Mononuclear cell (primary cell): Measurements from ENCODE around the gene FBXL16. TPM values are rescaled to one million over a fixed set of nuclear protein-coding genes. Genes with fewer than 3 reads are reported as not detected.

ENCODE experiments used
- H3K27me3 ChIP-seq: 2 replicates; pipeline ENCODE4 v1.6.0; 2011; ENCODE audit warnings: low read length, control low read depth; ENCODE audit not compliant: insufficient read depth
- H3K4me1 ChIP-seq: 2 replicates; pipeline ENCODE4 v1.5.1; 2011; ENCODE audit warnings: mild to moderate bottlenecking, low read length, control low read depth; ENCODE audit not compliant: insufficient read depth
- H3K4me3 ChIP-seq: 2 replicates; pipeline ENCODE4 v1.5.1; 2011; ENCODE audit warnings: mild to moderate bottlenecking, low read length, moderate library complexity
- H3K9me3 ChIP-seq: 2 replicates; pipeline ENCODE4 v1.5.1; 2011; ENCODE audit warnings: low read depth, mild to moderate bottlenecking, control low read depth, low read length
- total RNA-seq: library from RNA; depleted of rRNA; stranded (reverse); fragments of >200 nt; gene quantifications from one replicate; pipeline ENCODE4 v1.2.3, GENCODE V29; 2012

FBXL16 gene
- total RNA-seq, 1 donor: 1.7 TPM

GRCh38 chr16:728890-729744 lies 23.5 kb upstream of the FBXL16 start:
- H3K4me1 ChIP-seq: peaks cover 15% of the 10 kb centered on the region
- peaks cover 2% of the 10 kb centered on the region for H3K27me3 ChIP-seq
- no peaks in the 10 kb centered on the region for H3K9me3 ChIP-seq
- H3K4me3 ChIP-seq: no peak overlapping the region

- H3K4me3 ChIP-seq: no peak overlapping the region
- H3K27me3 ChIP-seq: peaks cover 2% of the 10 kb centered on the region
- H3K4me1 ChIP-seq: peaks cover 15% of the 10 kb centered on the region
Measured at GRCh38 chr16:728131-728889, 22.7 kb upstream of the FBXL16 start.

GRCh38 chr16:727291-727977 lies 21.8 kb upstream of the FBXL16 start:
- H3K4me3 ChIP-seq: peak overlapping the region; percentile 39
- H3K9me3 ChIP-seq: no peaks in the 10 kb centered on the region
- peaks cover 2% of the 10 kb centered on the region for H3K27me3 ChIP-seq
- H3K4me1 ChIP-seq: peaks cover 15% of the 10 kb centered on the region

More at GRCh38 chr16:728131-728889, 22.7 kb upstream of the FBXL16 start:
- no peaks in the 10 kb centered on the region for H3K9me3 ChIP-seq

GRCh38 chr16:726438-727290 lies 21.1 kb upstream of the FBXL16 start, which contains the start of the genes CCDC78 and HAGHL:
CCDC78 (minus strand) TSS chr16:726443; CDS start chr16:726367, 76 bp downstream.
HAGHL (plus strand) TSS chr16:727106; CDS start chr16:727510, 404 bp downstream.
- Histone ChIP-seq H3K27me3 (peaks cover 2% of the 10 kb centered on the region), H3K4me3 (peak within 1 kb of the TSS; percentile 39), H3K4me1 (peaks cover 20% of the 10 kb centered on the region), H3K9me3 (no peaks in the 10 kb centered on the region)

GRCh38 chr16:726188-726437 lies 20.5 kb upstream of the FBXL16 start:
- Histone ChIP-seq H3K4me3 (no peak overlapping the region), H3K9me3 (no peaks in the 10 kb centered on the region), H3K4me1 (peaks cover 25% of the 10 kb centered on the region)

GRCh38 chr16:725463-726187 lies 20.0 kb upstream of the FBXL16 start:
- Histone ChIP-seq H3K9me3 (no peaks in the 10 kb centered on the region), H3K4me3 (no peak overlapping the region), H3K4me1 (peaks cover 25% of the 10 kb centered on the region), H3K27me3 (peaks cover 2% of the 10 kb centered on the region)

More at GRCh38 chr16:726188-726437, 20.5 kb upstream of the FBXL16 start:
- H3K27me3 ChIP-seq: peaks cover 2% of the 10 kb centered on the region

GRCh38 chr16:725041-725376 lies 19.4 kb upstream of the FBXL16 start:
- H3K4me3 ChIP-seq: no peak overlapping the region
- peaks cover 2% of the 10 kb centered on the region for H3K27me3 ChIP-seq
- H3K9me3 ChIP-seq: no peaks in the 10 kb centered on the region
- H3K4me1 ChIP-seq: peaks cover 32% of the 10 kb centered on the region

GRCh38 chr16:724188-725040 lies 18.8 kb upstream of the FBXL16 start:
- H3K27me3 ChIP-seq: peaks cover 2% of the 10 kb centered on the region
- H3K4me1 ChIP-seq: peaks cover 38% of the 10 kb centered on the region
- no peak overlapping the region for H3K4me3 ChIP-seq
- no peaks in the 10 kb centered on the region for H3K9me3 ChIP-seq

- H3K4me1 ChIP-seq: peaks cover 42% of the 10 kb centered on the region
Measured at GRCh38 chr16:723695-724094, 18.1 kb upstream of the FBXL16 start.

GRCh38 chr16:722835-723633 lies 17.4 kb upstream of the FBXL16 start:
- peaks cover 2% of the 10 kb centered on the region for H3K27me3 ChIP-seq
- H3K4me3 ChIP-seq: no peak overlapping the region
- H3K9me3 ChIP-seq: no peaks in the 10 kb centered on the region
- H3K4me1 ChIP-seq: peaks cover 39% of the 10 kb centered on the region

More at GRCh38 chr16:723695-724094, 18.1 kb upstream of the FBXL16 start:
- Histone ChIP-seq H3K9me3 (no peaks in the 10 kb centered on the region), H3K4me3 (no peak overlapping the region), H3K27me3 (peaks cover 2% of the 10 kb centered on the region)

GRCh38 chr16:721765-722540 lies 16.4 kb upstream of the FBXL16 start:
- peaks cover 32% of the 10 kb centered on the region for H3K4me1 ChIP-seq
- H3K9me3 ChIP-seq: no peaks in the 10 kb centered on the region
- peaks cover 2% of the 10 kb centered on the region for H3K27me3 ChIP-seq
- peak overlapping the region; percentile 56 for H3K4me3 ChIP-seq
